Cerebellar cortex (tissue), 1 donor: ENCODE results near the gene PKLR.
"Not testable (repeated sequence)": the region's sequence is repeated elsewhere in the genome, so short reads cannot be mapped to it uniquely, and the experiment has no call there.

ENCODE experiments used
- DNase-seq: peaks from one replicate; pipeline ENCODE4 v3.0.0-alpha.2; 2015; ENCODE audit warnings: low spot score

The PKLR gene

GRCh38 chr1:155318082-155318481, 16.8 kb upstream of the PKLR start:
- DNase-seq, result no peak

DNA sequence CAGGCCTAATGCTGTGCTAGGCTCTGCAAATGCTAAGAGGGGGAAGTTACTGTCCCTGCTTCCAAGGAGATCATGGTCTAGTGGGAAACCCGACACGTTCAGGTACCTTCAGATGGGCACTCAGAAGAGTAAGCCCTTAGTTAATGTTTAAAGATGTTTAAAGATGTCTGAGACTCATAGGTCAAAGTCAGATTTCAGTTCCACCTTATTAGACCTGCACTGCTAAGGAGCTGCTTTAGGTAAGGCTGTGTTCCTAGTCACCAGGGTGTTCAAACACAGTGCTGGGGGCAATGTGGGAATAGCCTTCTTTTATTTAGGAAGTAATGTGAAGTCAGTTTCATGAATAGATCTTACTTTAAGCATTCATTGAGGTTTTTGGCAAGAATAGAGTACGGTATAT, 15.7 kb upstream of the PKLR start:
- DNase-seq, result no peak

- no peak for DNase-seq
Observed at GRCh38 chr1:155313261-155313660, 12.0 kb upstream of the PKLR start.

DNA sequence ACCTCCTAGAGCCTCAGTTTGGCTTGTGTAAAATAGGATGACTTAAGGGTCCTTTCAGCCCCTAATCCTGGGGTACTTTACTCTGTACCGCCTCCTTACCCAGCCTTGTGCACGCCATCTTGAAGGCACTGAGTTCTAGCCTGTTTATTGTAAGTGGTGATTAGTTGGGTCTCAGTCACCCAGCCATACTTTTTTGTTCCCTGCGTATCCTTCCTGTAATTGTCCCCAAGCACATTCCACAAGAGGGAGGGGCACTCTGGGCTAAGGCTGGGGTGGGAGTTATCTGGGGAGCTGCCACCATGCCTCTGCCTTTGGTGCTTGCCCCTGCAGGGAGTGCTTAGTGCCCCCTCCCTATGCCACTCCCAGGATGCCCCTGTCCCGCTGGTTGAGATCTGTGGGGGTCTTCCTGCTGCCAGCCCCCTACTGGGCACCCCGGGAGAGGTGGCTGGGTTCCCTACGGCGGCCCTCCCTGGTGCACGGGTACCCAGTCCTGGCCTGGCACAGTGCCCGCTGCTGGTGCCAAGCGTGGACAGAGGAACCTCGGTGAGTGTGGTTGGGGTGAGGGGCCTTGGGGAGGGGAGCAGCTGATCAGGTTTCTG, 8.3 kb upstream of the PKLR start:
- no peak for DNase-seq

GRCh38 chr1:155308493-155309422, 7.5 kb upstream of the PKLR start, which contains the start of gene FDPS:
Gene FDPS, plus strand, starts transcription at chr1:155308866. Its CDS starts 924 bp downstream, at chr1:155309790.
- peak; percentile 100 for DNase-seq

DNA sequence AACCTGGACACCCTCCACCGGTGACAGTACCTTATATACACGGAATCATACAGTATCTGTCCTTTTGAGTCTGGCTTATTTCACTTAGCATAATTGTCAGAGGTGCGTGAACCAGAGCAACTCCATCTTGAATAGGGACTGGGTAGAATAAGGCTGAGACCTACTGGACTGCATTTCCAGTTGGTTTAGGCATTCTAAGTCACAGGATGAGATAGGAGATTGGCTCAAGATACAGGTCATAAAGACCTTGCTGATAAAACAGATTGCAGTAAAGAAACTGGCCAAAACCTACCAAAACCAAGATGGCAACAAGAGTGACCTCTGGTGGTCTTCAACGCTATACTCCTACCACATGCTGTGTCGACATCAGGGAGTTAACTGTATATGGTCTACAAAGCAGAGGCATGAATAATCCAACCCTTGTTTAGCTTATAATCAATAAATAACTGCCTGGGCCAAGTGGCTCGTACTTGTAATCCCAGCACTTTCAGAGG, 6.1 kb upstream of the PKLR start:
- peak; percentile 61 for DNase-seq

GRCh38 chr1:155305881-155306391, 4.7 kb upstream of the PKLR start:
- no peak for DNase-seq

GRCh38 chr1:155304558-155305063, 3.4 kb upstream of the PKLR start:
- no peak for DNase-seq

DNA sequence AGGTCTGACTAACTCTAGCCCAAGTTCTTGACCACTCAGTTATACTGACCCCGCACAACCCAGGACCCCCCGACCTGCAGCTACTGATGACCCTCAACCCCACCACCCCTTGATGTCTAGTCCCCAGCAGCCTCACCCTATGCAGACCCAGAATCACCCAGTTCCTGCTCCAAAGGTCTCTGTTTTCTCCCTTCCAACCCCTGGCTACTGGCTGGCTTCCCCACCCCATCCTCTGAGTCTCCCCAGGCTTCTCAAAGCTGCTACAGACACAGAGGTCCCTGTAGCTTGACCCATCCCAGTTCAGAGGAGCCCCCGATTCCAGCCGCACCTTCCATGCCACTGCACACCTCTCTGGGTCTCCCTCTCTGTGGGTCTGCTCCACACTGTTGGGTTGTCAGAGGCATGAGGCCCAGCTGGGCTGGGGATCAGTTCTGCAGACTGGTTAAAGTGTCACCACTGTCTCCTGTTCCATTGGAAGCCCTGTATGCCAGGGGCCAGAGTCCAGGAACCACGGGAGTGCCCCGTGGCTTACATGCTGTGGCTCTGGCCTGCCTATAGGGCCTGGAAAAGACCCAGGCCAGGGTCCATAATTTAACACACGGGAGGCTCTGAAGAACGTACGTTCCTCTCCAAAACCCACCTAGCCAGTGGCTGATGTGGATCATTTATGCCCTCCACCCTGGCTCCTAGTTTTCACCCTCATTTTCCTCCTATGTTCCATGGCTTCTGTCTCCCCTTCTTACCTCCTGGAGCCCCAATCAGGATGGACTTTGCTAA, 497 bp downstream of the PKLR start:
- DNase-seq, result no peak

DNA sequence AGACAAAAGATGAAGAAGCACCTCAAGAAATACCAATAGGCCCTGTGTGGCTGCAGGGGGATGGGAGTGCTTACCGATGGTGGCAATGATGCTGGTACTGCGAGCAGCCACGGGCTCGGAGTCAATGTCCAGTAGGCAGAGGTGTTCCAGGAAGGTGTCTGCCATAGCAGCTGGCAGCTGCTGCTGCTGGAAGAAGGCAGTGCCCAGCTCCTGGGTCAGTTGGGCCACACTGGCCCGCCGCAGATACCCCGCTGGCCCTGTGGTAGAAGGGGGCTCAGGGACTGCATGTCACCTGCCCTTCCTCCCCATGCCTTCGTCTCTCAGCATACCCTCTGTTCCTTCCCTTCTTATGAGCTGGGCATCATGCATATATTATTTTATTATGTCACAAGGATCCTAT, 1.2 kb downstream of the PKLR start:
- DNase-seq, result no peak

GRCh38 chr1:155297384-155297783, 3.9 kb downstream of the PKLR start:
- no peak for DNase-seq

GRCh38 chr1:155296661-155297060, 4.6 kb downstream of the PKLR start:
- no peak for DNase-seq

- no peak for DNase-seq
Observed at GRCh38 chr1:155295942-155296267, 5.3 kb downstream of the PKLR start.

DNA sequence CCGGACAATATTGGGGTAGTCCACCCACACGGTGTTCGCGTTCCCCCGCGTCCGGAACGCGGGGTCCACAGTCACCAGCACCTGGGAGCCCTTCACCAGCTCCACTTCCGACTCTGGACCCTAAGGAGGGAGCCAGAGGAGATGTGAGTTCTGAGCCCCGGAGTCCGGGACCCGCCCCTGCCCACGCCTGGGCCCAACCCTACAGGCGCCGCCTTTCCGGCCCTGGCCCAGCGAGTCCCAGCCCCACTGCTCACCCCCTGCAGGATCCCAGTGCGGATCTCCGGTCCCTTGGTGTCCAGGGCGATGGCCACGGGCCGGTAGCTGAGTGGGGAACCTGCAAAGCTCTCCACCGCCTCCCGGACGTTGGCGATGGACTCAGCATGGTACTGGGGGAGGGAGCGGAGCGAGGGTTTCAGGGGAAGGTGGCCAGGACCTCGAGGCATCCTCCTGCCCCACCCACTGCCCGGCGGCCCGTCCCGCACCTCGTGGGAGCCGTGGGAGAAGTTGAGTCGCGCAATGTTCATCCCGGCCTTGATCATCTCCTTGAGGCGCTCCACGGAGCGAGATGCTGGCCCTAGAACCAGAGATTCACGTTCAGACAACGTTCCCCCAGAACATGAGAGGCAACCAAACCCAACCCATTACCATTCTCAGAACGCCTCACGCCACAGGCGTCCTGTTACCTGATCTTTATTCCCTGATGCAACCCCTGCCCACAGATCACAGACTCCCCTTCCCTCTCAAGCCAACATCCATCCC, 5.9 kb downstream of the PKLR start:
- no peak for DNase-seq

GRCh38 chr1:155294520-155295182, 6.6 kb downstream of the PKLR start:
- no peak for DNase-seq

GRCh38 chr1:155293086-155293749, 8.0 kb downstream of the PKLR start:
- no peak for DNase-seq

GRCh38 chr1:155291006-155291405, 10.2 kb downstream of the PKLR start:
- not testable (repeated sequence) for DNase-seq

- no peak for DNase-seq
Observed at GRCh38 chr1:155287987-155288543, 13.2 kb downstream of the PKLR start.

- DNase-seq, result no peak
Observed at GRCh38 chr1:155286544-155286943, 14.7 kb downstream of the PKLR start.

GRCh38 chr1:155285631-155286044, 15.6 kb downstream of the PKLR start:
- no peak for DNase-seq
